OCI-LY7 (cell line): Measurements from ENCODE around the gene SAGE1. TPM values are rescaled to one million over a fixed set of nuclear protein-coding genes. Genes with fewer than 3 reads are reported as not detected.
"Not testable (repeated sequence)": the region's sequence is repeated elsewhere in the genome, so short reads cannot be mapped to it uniquely, and the experiment has no call there.

Experiments
- Bru-seq: library from RNA; stranded (reverse); fragments of 400-500 nt; gene quantifications from one replicate; lab custom pipeline; 2021; lab: Mats Ljungman, UMichigan
- BruChase-seq, 2 experiments: library from RNA; stranded (reverse); fragments of 400-500 nt; gene quantifications; one replicate each; lab custom pipeline; 2021; lab: Mats Ljungman, UMichigan
- BruUV-seq: library from RNA; stranded (reverse); fragments of 400-500 nt; replicated peaks from 2 replicates; lab custom pipeline; 2021; lab: Mats Ljungman, UMichigan
- CTCF ChIA-PET: fragments of 300-600 bp; sonication (Branson Sonifier 250); formaldehyde crosslinking; loops from one replicate; lab custom pipeline; 2022; ENCODE audit warnings: antibody characterized with exemption; ENCODE audit not compliant: unreplicated experiment; lab: Charles Lee
- POLR2A ChIA-PET: fragments of 300-600 bp; sonication (Branson Sonifier 250); formaldehyde crosslinking; loops from one replicate; lab custom pipeline; 2022; ENCODE audit warnings: antibody characterized with exemption; lab: Charles Lee
- DNase-seq: peaks from one replicate; pipeline ENCODE4 v3.0.0-alpha.2; 2015; ENCODE audit warnings: low spot score
- H2AFZ ChIP-seq: fragments of 200-600 bp; sonication (generic), shearing (Covaris generic); 2 replicates; pipeline ENCODE4 v1.6.1; 2014; ENCODE audit warnings: mild to moderate bottlenecking, antibody characterized with exemption, low read length, moderate library complexity
- H3K27ac ChIP-seq: fragments of 200-600 bp; sonication (generic); 2 replicates; pipeline ENCODE4 v1.5.1; 2014; ENCODE audit warnings: mixed run types, low read depth, mild to moderate bottlenecking, moderate library complexity, low read length, inconsistent platforms; ENCODE audit not compliant: poor library complexity, severe bottlenecking
- H3K36me3 ChIP-seq: fragments of 200-600 bp; sonication (generic); 2 replicates; pipeline ENCODE4 v1.6.1; 2014; ENCODE audit warnings: mild to moderate bottlenecking, antibody characterized with exemption, low read length, moderate library complexity, mixed read lengths; ENCODE audit not compliant: insufficient read depth
- H3K4me1 ChIP-seq: fragments of 200-600 bp; sonication (generic); 2 replicates; pipeline ENCODE4 v1.5.1; 2014; ENCODE audit warnings: mild to moderate bottlenecking, low read length; ENCODE audit not compliant: insufficient read depth, poor library complexity, severe bottlenecking
- H3K4me2 ChIP-seq: fragments of 200-600 bp; sonication (generic); 2 replicates; pipeline ENCODE4 v1.6.1; 2014; ENCODE audit warnings: mild to moderate bottlenecking, low read length
- H3K4me3 ChIP-seq: fragments of 200-600 bp; sonication (generic); 2 replicates; pipeline ENCODE4 v1.5.1; 2014; ENCODE audit warnings: mild to moderate bottlenecking, low read depth, low read length; ENCODE audit not compliant: poor library complexity, severe bottlenecking
- H3K79me2 ChIP-seq: fragments of 200-600 bp; sonication (generic); 2 replicates; pipeline ENCODE4 v1.6.1; 2016; ENCODE audit warnings: low read depth, mild to moderate bottlenecking, low read length, moderate library complexity, mixed read lengths; ENCODE audit not compliant: insufficient read depth
- H3K9me2 ChIP-seq: fragments of 200-600 bp; sonication (generic); 2 replicates; pipeline ENCODE4 v1.6.1; 2016; ENCODE audit warnings: mild to moderate bottlenecking, low read length, mixed read lengths; ENCODE audit not compliant: insufficient read depth
- H3K9me3 ChIP-seq: fragments of 200-600 bp; sonication (generic); 2 replicates; pipeline ENCODE4 v1.6.1; 2014; ENCODE audit warnings: mild to moderate bottlenecking, mixed run types, low read length, mixed read lengths
- H4K20me1 ChIP-seq: fragments of 200-600 bp; sonication (generic); 2 replicates; pipeline ENCODE4 v1.6.1; 2014; ENCODE audit warnings: mild to moderate bottlenecking, antibody characterized with exemption, low read length, moderate library complexity, mixed read lengths; ENCODE audit not compliant: insufficient read depth
- EZH2phosphoT487 ChIP-seq: fragments of 200-600 bp; sonication (generic); IDR thresholded peaks from 2 replicates; pipeline ENCODE4 v1.6.1; 2018; ENCODE audit warnings: low read depth, borderline replicate concordance, mild to moderate bottlenecking, mixed run types, antibody characterized with exemption, low read length, moderate library complexity, mixed read lengths
- intact Hi-C: fragments of 100-400 bp; cut with micrococcal nuclease; formaldehyde crosslinking; loops from one replicate; pipeline ENCODE4 v1.10.0; 2022; ENCODE audit not compliant: unreplicated experiment
- long read RNA-seq: library from polyadenylated mRNA; stranded (forward); transcript quantifications from one replicate; pipeline ENCODE4 v2.0.0, GENCODE V29; 2022
- total RNA-seq, 2 experiments: library from RNA; depleted of rRNA in 1 of 2; stranded (reverse); fragments of >200 nt in 1 of 2; shearing (Covaris generic) in 1 of 2; gene quantifications; 2 replicates each; pipeline ENCODE4 v1.2.3, GENCODE V29; 2014 to 2022
- TF ChIP-seq, protein P1 (sequence below): fragments of 200-600 bp; sonication (generic); conservative IDR thresholded peaks from 2 replicates; pipeline ENCODE4 v1.5.1; 2014; ENCODE audit warnings: mild to moderate bottlenecking, antibody characterized with exemption, low read length, moderate library complexity, mixed read lengths

Gene SAGE1
- total RNA-seq (2014; rRNA removed; shearing (Covaris generic)) (not detected in 2 replicates), total RNA-seq (2022) (not detected in 2 replicates), Bru-seq, nascent RNA (not detected), BruChase-seq, experiment 1, labeled RNA remaining after a 6-hour chase (not detected), BruChase-seq, experiment 2, labeled RNA remaining after a 2-hour chase (not detected)
- long read RNA-seq: 0 reads

GRCh38 chrX:135893294-135893817 lies at the start of gene SAGE1, which contains the start of gene CT45A10:
Gene SAGE1 (plus strand): TSS chrX:135893716. CDS start chrX:135896243, 2,527 bp downstream.
Gene CT45A10 (minus strand): TSS chrX:135893444. CDS start chrX:135885344, 8,100 bp downstream.
- ChIA-PET POLR2A (no interaction called here), CTCF (no interaction called here)
- Histone ChIP-seq H2AFZ (no peak within 1 kb of the TSS), H3K9me2 (no peaks in the 10 kb centered on the region), H3K4me1 (no peaks in the 10 kb centered on the region), H4K20me1 (no peaks in the 10 kb centered on the region), H3K4me2 (no peak within 1 kb of the TSS), H3K36me3 (no peaks in the 10 kb centered on the region), H3K4me3 (no peak within 1 kb of the TSS), H3K9me3 (no peaks in the 10 kb centered on the region), H3K27ac (no peak within 1 kb of the TSS), H3K79me2 (no peaks in the 10 kb centered on the region)
- intact Hi-C loops: no loop called here
- no TSS peak for BruUV-seq
- TF ChIP-seq EZH2phosphoT487: no peak
- TF ChIP-seq, protein P1, sequence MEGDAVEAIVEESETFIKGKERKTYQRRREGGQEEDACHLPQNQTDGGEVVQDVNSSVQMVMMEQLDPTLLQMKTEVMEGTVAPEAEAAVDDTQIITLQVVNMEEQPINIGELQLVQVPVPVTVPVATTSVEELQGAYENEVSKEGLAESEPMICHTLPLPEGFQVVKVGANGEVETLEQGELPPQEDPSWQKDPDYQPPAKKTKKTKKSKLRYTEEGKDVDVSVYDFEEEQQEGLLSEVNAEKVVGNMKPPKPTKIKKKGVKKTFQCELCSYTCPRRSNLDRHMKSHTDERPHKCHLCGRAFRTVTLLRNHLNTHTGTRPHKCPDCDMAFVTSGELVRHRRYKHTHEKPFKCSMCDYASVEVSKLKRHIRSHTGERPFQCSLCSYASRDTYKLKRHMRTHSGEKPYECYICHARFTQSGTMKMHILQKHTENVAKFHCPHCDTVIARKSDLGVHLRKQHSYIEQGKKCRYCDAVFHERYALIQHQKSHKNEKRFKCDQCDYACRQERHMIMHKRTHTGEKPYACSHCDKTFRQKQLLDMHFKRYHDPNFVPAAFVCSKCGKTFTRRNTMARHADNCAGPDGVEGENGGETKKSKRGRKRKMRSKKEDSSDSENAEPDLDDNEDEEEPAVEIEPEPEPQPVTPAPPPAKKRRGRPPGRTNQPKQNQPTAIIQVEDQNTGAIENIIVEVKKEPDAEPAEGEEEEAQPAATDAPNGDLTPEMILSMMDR: no peak
- no peak for DNase-seq

GRCh38 chrX:135854438-135854837 lies 39.1 kb upstream of the SAGE1 start, which contains the start of gene CT45A8:
Gene CT45A8 (minus strand): TSS chrX:135854538. CDS start chrX:135850783, 3,755 bp downstream.
- H3K9me2 ChIP-seq, DNase-seq, H3K4me2 ChIP-seq, H3K4me1 ChIP-seq, H4K20me1 ChIP-seq, H3K27ac ChIP-seq, POLR2A ChIA-PET, H3K36me3 ChIP-seq, H3K9me3 ChIP-seq, CTCF ChIA-PET, H3K79me2 ChIP-seq, H2AFZ ChIP-seq, H3K4me3 ChIP-seq, BruUV-seq, intact Hi-C loops: not testable (repeated sequence)

DNA sequence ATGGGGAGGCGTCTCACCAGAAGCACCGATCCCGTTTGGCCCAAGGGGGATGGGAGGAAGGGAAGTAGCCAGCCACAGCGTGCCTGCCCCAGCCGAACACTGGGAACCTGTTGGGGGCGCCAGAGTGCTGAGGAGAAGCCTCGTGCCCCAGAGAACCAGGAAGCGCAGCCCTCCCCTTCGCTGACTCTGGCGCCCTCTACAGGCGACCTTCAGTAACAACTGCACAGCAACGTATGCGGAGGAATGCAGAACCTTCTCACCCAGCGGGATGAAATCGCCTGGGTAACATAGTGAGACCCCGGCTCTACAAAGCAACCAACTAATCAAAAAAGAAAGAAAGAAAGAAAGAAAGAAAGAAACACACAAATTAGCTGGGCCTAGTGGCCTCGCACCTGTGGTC lies 21.8 kb upstream of the SAGE1 start, which contains the start of gene CT45A9:
Gene CT45A9, minus strand, starts transcription at position 101 of the 400 bp plus-strand sequence. CDS start 3,751 bp downstream, outside the sequence.
- H3K4me1 ChIP-seq, H3K9me3 ChIP-seq, H3K4me2 ChIP-seq, H3K4me3 ChIP-seq, intact Hi-C loops, H4K20me1 ChIP-seq, H3K36me3 ChIP-seq, H2AFZ ChIP-seq, H3K79me2 ChIP-seq, DNase-seq, H3K9me2 ChIP-seq, CTCF ChIA-PET, H3K27ac ChIP-seq, POLR2A ChIA-PET, BruUV-seq: not testable (repeated sequence)

- H3K9me3 ChIP-seq, H2AFZ ChIP-seq, intact Hi-C loops, DNase-seq, H3K4me1 ChIP-seq, H3K9me2 ChIP-seq, H3K4me3 ChIP-seq, H3K36me3 ChIP-seq, POLR2A ChIA-PET, CTCF ChIA-PET, H3K4me2 ChIP-seq, H3K79me2 ChIP-seq, BruUV-seq, H3K27ac ChIP-seq, H4K20me1 ChIP-seq: not testable (repeated sequence)
These were observed 10.8 kb upstream of the SAGE1 start for GRCh38 chrX:135882741-135883140.

DNA sequence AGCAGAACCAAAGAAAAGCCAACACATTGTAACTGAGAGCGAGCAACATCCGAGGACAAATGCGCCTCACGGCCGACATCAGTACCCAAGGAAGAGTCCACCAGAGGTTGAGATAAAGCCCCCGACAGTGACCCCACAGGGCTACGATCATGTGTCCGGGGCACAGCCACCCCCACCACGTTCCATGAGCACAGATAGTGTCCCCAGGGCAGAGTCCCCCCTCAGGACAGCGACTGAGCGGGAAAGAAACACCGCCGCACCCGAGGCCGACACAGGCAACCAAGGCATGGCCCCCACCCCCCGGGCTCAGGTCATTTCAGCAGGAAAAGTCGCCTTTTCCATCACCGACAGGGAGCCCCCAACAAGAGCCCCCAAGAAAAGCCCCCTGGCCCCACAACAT lies 5.3 kb upstream of the SAGE1 start:
- not testable (repeated sequence) for H3K9me2 ChIP-seq, DNase-seq, H3K9me3 ChIP-seq

More for the DNA sequence above, 5.3 kb upstream of the SAGE1 start:
- H3K79me2 ChIP-seq, H3K27ac ChIP-seq, H3K36me3 ChIP-seq, H4K20me1 ChIP-seq, H2AFZ ChIP-seq, H3K4me1 ChIP-seq, H3K4me2 ChIP-seq, POLR2A ChIA-PET, BruUV-seq, H3K4me3 ChIP-seq, CTCF ChIA-PET, intact Hi-C loops: not testable (repeated sequence)
